ENCODE measurements around the gene RDH8.
A peak's percentile ranks its signal among the peaks of the same experiment; 100 is the strongest.

Gene RDH8

GRCh38 chr19:10013316-10013715 lies at the start of gene RDH8:
Gene RDH8 (plus strand): TSS chr19:10013483. CDS start chr19:10013498, 15 bp downstream.
- no peak for DNase-seq

DNA sequence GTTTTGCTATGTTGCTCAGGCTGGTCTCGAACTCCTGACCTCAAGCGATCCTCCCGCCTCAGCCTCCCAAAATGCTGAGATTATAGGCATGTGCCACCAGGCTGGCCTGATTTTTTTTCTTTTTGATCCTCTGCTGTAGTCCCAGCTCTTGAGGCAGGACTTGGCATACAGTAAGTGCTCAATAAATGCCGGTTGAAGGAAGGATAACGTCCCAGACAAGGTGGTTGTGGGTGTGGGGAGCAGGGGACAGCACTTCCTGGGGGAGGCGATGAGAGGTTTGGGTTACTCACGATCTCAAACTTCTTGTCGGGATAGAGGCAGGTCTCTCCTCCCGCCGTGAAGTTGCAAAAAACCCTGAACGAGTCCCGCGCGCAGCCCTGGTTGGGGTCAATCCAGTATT lies 47.3 kb upstream of the RDH8 start:
- no peak for DNase-seq

DNA sequence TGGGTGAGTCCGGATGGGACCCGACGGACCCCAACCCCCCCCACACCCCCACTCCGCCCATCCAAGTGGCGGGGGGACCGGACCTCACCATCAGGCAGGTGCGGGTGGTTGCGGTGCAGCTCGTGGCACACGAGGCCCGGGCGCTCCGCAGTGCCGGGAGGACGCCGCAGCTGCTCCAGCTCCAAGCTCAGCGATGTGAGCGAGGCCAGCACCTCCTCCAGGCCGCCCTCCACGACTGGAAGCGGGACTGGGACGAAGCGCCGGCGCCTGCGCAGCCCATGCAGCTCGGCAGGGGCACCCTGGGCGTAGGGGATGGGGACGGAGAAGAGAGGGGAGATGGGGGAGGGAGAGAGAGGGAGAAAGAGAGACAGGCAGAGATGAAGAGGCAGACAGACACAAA lies 46.8 kb upstream of the RDH8 start:
- no peak for DNase-seq

DNA sequence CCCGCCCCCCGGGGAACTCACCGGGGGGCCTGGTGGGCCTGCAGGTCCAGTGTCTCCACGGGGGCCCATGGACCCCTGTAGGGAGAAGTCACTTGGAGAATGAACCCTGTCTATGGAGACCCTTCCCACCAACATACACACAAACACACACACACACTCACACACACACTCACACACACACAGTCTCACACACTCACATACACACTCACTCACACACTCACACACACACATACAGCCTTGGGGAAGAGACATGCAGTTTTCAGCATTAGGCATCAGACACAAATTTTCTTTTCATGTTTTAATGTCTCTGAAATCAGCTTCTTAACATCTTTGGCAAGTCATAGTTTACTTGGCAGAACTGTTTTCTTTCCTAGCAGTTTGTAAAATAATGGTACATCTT lies 46.0 kb upstream of the RDH8 start:
- DNase-seq = no peak

GRCh38 chr19:9968820-9969687 lies 44.2 kb upstream of the RDH8 start:
- DNase-seq = no peak

GRCh38 chr19:9969688-9969975 lies 43.7 kb upstream of the RDH8 start:
- DNase-seq = no peak

DNA sequence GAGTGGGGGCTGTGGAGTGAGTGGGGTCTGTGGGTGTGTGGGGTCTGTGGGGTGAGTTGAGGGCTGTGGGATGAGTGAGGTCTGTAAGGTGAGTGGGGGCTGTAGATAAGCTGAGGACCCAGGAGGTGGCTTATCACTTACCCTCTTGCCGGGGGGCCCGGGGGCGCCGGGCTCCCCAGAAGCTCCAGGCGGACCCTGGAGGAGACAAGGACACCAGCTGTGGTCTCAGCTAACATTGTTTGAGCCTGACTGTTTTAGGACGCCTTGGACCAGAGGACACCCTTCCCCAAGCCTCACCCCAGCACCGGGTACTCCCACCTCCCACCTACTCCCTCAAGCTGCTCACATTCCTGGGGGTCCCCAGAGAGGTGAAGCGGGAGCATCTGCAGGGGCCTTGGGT lies 42.8 kb upstream of the RDH8 start:
- no peak for DNase-seq

DNA sequence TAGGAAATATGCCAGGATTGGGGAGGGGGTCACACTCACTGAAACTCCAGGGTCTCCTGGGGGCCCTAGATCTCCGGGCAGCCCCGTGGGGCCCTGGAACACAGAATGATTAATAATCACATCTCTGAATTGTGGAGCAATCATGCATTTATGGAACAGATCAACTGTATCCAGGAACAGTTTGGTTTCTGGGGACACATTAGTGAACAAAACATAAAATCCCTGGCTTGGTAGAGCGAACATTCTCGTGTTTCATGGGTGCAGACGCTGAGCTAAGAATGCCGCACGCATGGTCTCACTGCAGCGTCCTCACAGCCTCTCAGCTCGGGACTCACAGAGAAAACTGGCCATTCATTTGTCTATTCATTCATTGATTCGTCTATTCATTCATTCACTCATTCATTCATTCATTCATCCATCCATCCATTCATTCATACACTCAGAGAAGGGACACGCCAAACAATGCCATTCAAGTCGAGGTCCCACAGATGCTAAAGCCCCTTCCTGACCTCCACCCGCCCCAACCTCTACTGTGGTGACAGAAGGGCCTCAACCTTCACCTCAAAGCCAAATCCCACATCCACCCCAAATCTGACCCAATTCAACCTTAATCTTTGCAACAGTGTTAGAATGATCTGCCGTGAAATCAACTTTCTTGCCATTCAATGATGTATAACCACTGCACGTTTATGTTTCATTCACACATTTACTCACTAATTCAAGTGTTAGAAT lies 42.0 kb upstream of the RDH8 start:
- DNase-seq = no peak

- no peak for DNase-seq
These were observed 41.2 kb upstream of the RDH8 start for GRCh38 chr19:9972103-9972502.

DNA sequence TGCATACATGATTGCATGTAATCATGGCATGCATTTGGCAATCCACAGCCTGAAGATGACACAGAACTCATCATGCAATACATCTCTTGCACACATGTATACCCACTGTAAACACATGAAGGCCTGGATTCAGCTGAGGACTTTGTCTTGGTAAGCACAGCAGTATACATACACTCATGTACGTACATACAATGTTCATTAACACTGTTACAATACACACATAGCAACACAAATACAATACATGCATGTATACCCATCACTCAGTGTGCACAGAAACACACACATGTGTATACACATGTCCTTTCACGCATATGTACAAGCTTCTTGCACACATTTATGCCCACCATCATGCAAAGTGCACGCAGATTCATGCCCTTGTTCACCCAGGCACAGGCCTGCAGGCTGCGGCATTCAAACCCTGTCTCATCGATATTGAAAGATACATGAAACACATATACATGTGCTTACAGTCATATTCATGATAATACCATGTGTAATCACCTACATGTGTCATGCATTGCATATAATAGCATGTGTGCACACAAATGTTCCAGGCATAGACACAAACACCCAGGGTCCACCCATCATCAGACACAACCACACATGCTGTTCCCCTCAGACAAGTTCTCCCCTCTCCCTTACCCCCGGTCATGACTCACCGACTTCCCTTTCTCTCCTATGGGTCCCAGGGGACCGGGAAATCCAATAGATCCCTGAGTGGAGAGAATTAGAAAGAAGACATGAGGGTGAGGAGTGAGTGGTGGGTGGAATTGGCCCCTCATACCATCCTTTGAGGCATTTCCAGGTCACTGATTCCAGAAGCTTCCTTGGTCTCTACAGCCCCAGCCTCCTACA lies 31.6 kb upstream of the RDH8 start:
- DNase-seq = no peak

- no peak for DNase-seq
These were observed 26.4 kb upstream of the RDH8 start for GRCh38 chr19:9986787-9987281.

GRCh38 chr19:9989504-9989903 lies 23.8 kb upstream of the RDH8 start:
- no peak for DNase-seq

GRCh38 chr19:9991425-9992191 lies 21.7 kb upstream of the RDH8 start:
- no peak for DNase-seq

DNA sequence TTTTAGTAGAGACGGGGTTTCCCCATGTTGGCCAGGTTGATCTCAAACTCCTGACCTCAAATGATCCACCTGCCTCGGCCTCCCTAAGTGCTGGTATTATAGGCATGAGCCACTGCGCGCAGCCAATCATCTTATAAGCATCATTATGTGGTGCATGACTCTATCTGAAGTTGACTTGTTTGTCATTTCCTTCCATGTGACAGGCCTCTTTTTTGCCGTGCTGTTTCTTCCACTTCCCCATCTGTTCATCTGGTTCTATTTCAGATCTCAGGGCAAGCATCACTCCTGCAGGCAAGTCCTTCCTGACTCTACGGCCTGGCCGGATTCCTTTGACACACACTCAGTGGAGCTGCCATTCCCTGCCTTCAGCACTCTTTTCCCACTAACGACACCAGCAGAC lies 18.2 kb upstream of the RDH8 start:
- no peak for DNase-seq

DNA sequence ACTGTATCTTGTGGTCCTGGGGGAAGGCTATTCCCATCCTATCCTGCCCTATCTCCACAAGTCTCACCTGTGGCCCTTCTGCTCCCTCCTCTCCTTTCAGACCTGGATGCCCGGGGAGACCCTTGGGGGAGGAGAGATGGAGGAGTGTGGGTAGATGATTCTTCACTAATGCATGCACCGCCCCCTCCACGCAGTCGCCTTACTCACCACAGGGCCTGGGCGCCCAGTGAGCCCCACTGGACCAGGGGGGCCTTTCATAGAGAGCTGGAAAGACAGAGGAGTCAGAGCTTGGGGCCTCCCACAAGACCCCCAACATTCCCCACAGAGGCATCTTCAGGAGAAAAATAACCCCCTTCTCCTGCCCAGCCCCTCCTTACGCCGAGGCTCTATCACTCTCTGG lies 17.3 kb upstream of the RDH8 start:
- no peak for DNase-seq

- no peak for DNase-seq
These were observed 16.7 kb upstream of the RDH8 start for GRCh38 chr19:9996541-9996940.

- DNase-seq = peak; percentile 74
These were observed 13.0 kb upstream of the RDH8 start for GRCh38 chr19:10000171-10000826.

DNA sequence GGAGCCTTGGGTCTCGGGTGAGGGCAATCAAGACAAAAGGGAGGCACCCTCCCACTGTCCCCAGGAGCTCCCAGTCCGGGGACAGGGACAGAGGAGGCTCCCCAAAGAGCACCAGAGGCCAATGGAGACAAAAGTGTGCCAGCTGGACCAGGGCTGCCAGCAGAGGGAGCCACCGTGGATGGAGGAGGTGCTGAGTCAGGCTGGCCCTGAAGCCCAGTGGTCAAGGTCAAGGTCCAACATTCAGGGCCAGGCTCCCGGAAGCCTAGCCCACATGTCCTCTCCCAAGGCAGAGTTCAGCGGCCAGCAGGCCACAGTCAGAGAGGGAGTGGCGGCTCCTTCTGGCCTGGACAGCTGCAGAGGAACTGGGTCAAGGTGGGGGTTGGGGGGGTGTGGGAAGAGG lies 11.4 kb upstream of the RDH8 start:
- DNase-seq = no peak

DNA sequence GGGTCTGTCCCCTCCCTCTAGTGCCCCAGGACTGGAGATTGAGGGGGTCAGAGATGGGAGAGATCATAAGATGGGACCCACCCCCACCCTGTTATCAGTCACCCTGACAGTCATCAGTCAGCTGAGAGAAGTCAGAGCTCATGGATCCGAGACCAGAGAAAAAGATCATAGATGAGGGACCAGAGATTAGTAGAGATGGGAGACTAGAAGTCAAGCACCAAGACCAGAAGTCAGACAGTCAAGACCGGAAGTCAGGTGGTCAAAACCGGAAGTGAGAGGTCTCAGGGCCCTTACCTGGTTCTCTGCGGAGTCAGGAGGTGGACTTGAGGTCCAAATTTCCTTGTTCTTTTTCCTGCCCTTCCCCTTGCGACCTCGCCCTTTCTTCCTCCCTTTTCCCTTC lies 10.0 kb upstream of the RDH8 start:
- no peak for DNase-seq

- DNase-seq = no peak
These were observed 8.7 kb upstream of the RDH8 start for GRCh38 chr19:10004617-10005016.

DNA sequence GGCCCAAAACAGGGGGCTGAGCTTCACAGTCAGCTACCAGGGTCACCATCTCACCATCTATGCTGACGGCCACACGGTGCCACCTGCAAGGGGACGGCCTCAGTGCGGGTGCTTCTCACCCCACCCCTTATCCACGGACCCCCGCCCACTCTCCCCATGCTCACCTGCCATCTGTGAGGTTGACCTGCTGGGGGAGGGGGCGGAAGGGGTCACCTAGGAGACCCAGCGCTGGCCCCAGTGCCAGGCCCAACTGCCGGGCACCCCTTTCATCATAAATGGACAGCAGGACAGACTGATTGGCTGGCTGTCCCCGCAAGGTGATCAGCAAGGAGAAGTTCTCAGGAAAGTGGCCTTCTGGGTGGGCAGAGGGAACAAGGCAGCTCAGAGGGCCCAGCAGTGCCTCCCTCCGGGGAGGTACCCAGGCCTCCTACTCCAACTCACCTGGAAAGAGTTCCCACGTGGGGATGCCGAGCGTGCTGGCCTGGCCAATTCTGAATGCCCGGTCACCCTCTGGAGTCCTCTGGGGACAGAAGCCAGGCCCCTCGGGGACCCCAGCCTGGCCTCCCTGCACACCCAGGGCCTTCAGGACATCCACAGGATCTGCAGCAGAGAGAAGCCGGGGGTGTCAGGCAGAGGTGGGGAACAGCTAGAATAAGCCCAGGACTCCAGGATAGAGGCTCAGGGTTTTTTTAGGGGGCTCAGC lies 7.5 kb upstream of the RDH8 start:
- DNase-seq = no peak
